GM21526 (cell line): Measurements from ENCODE around the gene TIAM2.
"Not testable (repeated sequence)": the region's sequence is repeated elsewhere in the genome, so short reads cannot be mapped to it uniquely, and the experiment has no call there.

Experiments
- ATAC-seq: cut with Tn5 transposase; IDR thresholded peaks from one replicate; pipeline ENCODE4 v1.9.1; 2021; ENCODE audit warnings: moderate library complexity; ENCODE audit not compliant: unreplicated experiment, low FRiP score

TIAM2 gene

DNA sequence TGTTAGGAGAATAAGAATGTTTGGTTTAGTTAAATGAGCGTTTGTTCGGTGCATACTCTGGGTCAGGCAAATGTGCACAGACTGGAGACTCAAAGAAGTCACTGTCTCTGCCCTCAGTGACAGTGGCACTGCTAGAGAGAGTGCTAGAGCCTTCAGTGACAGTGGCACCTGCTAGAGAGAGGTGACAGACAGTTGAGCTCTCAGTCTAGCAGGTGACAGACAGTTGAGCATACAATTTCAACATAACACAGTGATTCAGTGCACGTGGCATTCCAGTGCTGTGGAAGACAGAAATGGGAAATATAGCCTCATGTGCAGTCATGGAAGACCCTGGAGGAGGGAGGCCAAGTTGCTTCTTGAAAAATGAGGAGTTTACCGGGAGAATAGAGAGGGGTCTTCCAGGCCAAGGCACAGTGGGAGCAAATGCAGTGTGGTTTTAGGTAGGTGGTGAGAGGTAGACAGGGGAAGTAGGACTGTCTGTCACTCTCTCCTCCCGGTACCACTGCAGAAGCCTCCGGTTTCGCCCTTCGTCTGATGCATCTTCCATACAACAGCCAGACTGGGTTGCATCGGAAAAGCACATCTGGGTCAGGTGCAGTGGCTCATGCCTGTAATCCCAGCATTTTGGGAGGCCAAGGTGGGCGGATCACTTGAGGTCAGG lies 160.8 kb downstream of the TIAM2 start:
- no peak for ATAC-seq

- no peak for ATAC-seq
Observed at GRCh38 chr6:155157101-155157500, 162.0 kb downstream of the TIAM2 start.

GRCh38 chr6:155158030-155158843 lies 163.1 kb downstream of the TIAM2 start:
- ATAC-seq: no peak

DNA sequence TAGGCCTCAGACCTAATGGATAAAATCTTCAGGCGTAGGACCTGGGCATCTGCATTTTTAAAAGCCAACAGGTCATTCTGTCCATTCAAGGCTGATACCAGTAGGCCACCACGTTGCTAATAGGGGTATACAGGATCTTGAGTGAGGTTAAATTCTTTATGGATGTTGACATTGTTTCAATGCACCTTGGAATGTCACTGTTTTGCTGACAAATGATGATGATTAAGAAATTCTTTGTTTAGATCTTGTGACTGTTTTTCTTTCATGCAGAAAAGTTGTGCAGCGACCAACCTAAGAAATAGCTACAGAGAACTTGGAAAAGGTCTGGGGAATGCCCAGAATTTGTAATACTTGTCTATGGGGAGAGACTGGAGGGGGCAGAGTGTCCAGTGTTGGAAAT lies 167.6 kb downstream of the TIAM2 start:
- no peak for ATAC-seq

DNA sequence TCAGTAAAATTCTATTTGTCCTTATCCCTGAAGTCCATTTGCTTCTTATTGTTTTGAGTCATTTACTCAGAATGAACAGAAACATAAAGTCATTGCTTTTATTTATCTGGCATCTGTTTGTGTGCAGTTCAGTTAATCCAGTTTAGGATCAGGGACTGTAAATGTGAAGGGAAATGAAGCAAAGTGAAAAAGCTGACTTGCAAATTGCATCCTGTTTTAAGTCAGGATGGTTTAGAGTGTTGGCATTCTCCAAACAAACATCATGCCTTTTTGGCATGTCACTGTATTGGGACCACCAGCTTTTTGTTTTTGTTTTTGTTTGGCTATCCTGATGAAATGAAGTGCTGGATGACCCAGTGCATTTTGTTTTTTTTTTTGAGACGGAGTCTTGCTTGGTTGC lies 168.5 kb downstream of the TIAM2 start:
- no peak for ATAC-seq

GRCh38 chr6:155165029-155165710 lies 170.1 kb downstream of the TIAM2 start:
- no peak for ATAC-seq

- ATAC-seq: no peak
Observed at GRCh38 chr6:155170519-155170918, 175.4 kb downstream of the TIAM2 start.

DNA sequence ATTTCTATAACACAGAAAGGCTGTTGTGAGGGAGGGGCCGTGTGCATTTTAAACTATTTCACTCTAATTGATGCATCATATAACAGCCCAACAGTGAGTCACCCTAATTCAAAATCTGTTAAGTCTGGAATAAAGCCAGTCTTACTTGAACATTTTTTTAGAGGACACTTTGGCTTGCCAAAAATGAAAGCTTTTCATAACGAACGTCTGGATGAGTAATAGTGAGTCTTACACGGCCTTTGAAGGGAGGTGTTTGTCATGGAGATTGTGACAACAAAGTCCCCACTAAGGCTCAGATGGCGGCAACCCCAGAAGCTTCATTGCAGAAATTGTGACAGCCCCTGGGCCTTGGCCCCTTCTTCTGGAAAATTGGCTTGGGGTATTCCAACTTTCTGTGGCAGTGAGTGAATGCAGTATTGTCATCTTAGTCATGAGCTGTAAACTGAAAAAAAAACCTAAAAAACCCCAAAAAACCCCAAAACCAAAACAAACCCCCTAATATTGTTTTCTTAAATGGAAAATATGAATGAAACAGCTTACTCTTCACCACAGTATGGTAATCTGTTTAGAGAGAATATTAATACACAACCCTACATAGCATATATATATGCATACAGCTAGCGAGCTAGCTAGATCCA lies 176.1 kb downstream of the TIAM2 start:
- peak; percentile 83 for ATAC-seq

- no peak for ATAC-seq
Observed at GRCh38 chr6:155171747-155172449, 176.8 kb downstream of the TIAM2 start.

- ATAC-seq: no peak
Observed at GRCh38 chr6:155173488-155173887, 178.4 kb downstream of the TIAM2 start.

DNA sequence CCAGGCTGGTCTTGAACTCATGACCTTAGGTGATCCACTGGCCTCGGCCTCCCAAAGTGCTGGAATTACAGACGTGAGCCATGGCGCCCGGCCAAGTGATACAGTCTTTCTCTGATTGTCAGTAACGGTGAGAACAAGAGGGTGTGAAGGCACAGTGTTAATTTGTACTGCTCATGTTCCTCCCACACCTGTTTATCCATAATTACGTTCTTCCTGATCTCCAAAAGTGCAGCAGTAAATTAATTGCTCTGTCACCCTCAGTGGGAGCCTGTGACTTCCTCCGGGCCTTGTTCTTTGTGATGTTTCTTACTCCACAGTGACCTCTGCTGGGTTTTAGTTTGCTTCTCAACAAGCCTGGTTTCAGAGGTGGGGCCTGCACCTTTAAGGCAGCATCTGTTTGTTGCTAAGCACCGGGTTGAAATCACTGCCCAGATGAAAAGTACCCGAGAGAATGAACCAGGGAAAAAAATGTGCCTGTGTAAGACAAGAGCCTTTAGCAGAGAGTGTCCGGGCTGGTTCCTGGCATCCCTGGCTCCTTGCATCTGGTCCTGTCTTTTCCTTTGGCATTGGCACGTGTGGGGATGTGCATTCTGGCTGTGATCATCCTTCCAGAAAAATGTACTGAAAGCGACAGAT lies 179.6 kb downstream of the TIAM2 start:
- ATAC-seq: peak; percentile 59

DNA sequence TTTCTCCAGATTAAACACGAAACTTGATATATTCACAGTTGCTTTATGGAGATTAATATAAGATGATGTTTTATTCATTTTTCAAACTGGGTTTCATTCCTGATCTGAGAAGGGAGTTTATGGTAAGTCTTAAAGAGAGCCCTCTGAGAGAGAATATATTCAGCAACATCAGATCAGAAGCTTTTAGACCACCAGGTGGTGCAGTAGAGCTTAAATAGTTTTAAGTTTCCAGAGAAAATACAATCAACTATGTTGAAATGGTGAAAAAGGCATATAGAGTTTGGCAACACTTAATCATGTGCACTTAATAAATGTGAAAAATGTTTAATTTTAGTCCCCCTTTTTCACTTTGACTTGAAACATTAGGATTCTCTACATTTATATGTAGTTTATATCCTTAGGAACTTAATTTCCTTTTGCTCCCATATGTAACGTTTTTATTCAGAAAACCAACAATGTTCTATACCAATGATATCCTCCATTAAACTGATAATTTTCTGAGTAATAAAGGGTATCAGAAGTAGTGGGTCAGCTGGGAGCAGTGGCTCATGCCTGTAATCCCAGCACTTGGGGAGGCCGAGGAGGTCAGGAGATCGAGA lies 182.3 kb downstream of the TIAM2 start:
- no peak for ATAC-seq

DNA sequence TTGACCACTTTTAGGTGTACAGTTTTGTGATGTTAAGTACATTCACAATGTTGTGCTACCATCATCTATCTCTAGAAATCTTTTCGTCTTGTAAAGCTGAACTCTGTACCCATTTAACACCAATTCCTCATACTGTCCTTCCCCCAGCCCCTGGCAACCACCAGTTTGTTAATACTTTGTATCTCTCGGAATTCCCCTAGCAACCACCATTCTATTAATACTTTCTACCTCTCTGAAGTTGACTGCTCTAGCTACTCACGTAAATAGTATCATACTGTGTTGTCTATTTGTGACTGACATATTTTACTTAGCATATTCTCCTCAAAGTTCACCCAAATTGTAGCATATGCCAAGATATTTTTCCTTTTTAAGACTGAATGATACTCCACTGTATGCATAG lies 186.4 kb downstream of the TIAM2 start:
- peak; percentile 48 for ATAC-seq

- no peak for ATAC-seq
Observed at GRCh38 chr6:155182103-155182502, 187.0 kb downstream of the TIAM2 start.

- peak; percentile 43 for ATAC-seq
Observed at GRCh38 chr6:155183095-155183494, 188.0 kb downstream of the TIAM2 start.

GRCh38 chr6:155185041-155185440 lies 189.9 kb downstream of the TIAM2 start:
- not testable (repeated sequence) for ATAC-seq

DNA sequence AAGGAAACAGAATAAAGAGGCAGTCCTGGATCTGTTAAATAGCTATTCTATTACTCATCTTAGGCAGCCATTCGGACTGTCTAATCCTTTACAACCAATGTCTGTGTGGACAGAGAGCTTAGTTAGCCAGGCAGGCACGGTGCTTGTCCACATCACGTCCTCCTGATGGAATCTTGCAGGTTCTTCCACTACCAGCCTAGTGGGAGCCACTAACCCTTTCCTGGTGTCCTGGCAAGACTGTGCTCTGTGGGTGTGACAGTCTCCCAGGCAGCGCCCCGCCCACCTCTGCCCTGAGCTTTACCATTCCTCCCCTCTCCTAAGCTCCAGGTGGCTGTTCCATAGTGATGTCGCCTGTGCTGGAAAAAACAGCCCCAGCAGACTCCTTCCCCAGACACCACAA lies 190.4 kb downstream of the TIAM2 start:
- ATAC-seq: no peak

DNA sequence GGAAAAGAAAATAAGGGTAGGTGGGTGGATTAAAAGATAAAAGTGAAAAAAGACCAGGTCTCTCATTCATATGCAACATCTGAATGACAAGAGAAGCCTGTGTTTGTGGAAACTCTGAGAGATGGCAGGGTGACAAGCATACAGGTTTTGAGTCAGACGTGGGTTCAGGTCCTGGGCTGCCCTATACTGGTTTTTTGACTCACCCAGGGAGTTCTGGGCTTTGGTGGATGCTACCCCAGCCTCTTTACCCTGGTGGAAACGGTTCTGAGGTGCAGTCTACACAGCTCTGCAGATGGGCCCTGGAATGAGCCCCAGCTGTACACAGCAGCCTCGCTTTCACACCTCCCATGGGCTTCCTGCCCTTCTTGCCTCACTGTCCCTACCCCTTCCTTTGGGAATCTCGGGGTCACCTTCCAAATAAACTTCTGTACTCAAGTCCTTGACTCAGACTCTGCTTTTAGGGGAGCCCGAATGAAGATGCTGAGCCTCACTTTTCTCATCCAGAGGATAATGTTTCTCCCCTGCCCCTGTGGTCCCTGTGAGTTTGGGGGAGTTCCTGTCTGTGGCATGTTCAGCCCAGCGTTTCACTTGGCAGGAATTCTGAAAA lies 191.0 kb downstream of the TIAM2 start:
- peak; percentile 30 for ATAC-seq

DNA sequence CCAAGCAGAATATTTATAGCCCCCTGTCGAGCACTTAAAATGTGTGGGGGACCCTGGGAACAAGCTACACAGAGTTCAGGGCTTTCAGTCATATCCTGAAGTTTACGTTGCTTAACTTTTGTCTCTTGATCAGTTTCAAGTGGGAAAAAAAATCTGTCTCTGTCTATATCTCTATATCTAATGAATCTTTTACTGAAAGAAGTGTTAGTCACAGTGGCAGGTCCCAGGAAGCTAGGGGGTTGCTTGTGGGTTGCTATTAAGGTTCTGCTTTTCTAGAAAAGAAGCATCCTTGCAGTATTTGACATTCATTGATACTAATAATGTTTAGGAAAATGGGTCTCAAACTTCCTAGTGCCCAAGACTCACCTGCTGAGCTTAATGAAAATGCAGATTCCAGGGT lies 192.0 kb downstream of the TIAM2 start:
- no peak for ATAC-seq
